ENCODE data around the gene TNNC2. TPM values are rescaled to one million over a fixed set of nuclear protein-coding genes. Genes with fewer than 3 reads are reported as not detected.
A peak's percentile ranks its signal among the peaks of the same experiment; 100 is the strongest.

The TNNC2 gene
- total and polyA plus RNA-seq, 9 of the 15 experiments (the other 6 are each of a cell fraction or from before 2014, with no cell fraction given), result not detected

DNA sequence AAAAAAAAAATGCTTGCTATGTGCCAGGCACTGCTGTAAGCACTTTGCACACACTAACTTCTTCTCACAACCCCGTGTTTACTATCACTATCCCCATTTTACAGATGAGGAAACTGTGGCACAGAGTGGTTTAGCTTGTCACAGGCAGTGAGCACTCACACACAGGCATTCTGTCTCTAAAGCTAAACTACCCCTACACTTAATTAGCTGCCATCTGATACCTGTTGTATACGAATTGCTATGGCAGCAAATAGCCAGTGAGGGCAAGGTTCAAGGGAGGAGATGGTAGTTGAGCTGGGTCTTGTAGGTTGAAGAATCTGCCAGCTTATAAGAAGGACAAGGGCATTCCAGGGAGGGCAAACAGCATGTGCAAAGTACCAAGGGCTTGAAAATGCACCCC, 5.2 kb downstream of the TNNC2 start:
- Histone ChIP-seq H3K27me3 (ENCODE audit: control insufficient read depth in 2 of 2, insufficient read depth in 2 of 2, low read length in 2 of 2) (peaks cover 0 to 4% of the 10 kb centered on the region in 2 experiments; a peak in 1 of 5 replicates), H4K20me1 (replicated peaks; ENCODE audit: control insufficient read depth, insufficient read depth, low read length) (no peaks in the 10 kb centered on the region), H2AFZ (ENCODE audit: low read depth, low read length) (no peak overlapping the region), H3K36me3 (ENCODE audit: control insufficient read depth, insufficient read depth, low read length) (no peaks in the 10 kb centered on the region), H3K4me2 (ENCODE audit: insufficient read depth, low read length) (no peak overlapping the region), H3K4me3 (no peak overlapping the region), H3K79me2 (ENCODE audit: control insufficient read depth, insufficient read depth, low read length) (no peaks in the 10 kb centered on the region), H3K9me1 (ENCODE audit: control insufficient read depth, insufficient read depth, low read length) (no peaks in the 10 kb centered on the region), H3K27ac (ENCODE audit: extremely low read depth, low read depth, low read length) (no peak overlapping the region), H3K4me1 (replicated peaks in 1 of 2; ENCODE audit: control insufficient read depth in 2 of 2, insufficient read depth in 2 of 2, low read length in 2 of 2) (peaks cover 13 to 42% of the 10 kb centered on the region in 2 experiments; a peak in 4 of 5 replicates), H3K9me3 (replicated peaks; ENCODE audit: control insufficient read depth, insufficient read depth, low read depth, low read length) (no peaks in the 10 kb centered on the region), H3K9ac (ENCODE audit: insufficient read depth in 1 of 2, low read depth in 2 of 2, low read length in 2 of 2) (no peak overlapping the region)
- ChIA-PET CTCF (ENCODE audit: low intra/inter-chr PET ratio) (no interaction called here), POLR2A (interaction anchor here (0.6 to 0.9 kb wide), 3 partner anchors 9 to 112 kb away, joined by 3 to 4 read pairs (median 3); partner anchors contain the start of gene SNX21)
- TF ChIP-seq BCOR (IDR thresholded peaks at IDR 0.05), result peak; percentile 28; the same call in 1 of the 2 replicates
- no peak for TF ChIP-seq FOXK1 (CRISPR knock-in tag; IDR thresholded peaks at IDR 0.05; ENCODE audit: borderline replicate concordance)
- TF ChIP-seq RBM25 (IDR thresholded peaks at IDR 0.05; ENCODE audit: low read depth, low read length, severe bottlenecking), result peak; percentile 75
- DNase-seq (ENCODE audit: extremely low read depth in 1 of 4, low spot score in 3 of 4) (no peak), FAIRE-seq (no peak), ATAC-seq (no peak)
- in situ Hi-C loops (cut with MboI) (no loop called here), intact Hi-C loops (cut with micrococcal nuclease) (no loop called here)
- BruUV-seq (replicated peaks), result no TSS peak
- 3% methylated on average over 2 of the region's 2 CpGs for WGBS (ENCODE audit: insufficient coverage, low coverage, missing lambda C conversion rate)

DNA sequence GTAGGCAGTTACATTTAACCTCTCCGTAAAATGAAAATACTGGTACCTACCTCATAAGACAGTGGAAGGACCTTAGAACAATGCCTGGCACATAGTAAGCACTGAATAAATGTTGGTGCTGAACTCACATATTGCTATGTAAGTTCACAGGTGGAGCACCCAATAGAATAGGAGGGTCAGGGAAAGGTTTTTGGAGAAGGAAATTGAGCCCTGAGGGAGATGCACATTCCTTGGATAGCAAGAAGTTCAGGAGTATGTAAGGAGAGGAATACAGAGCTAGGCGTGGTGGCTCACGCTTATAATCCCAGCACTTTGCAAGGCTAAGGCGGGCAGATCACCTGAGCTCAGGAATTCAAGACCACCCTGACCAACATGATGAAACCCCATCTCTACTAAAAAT, 7.6 kb downstream of the TNNC2 start:
- in situ Hi-C loops (cut with MboI), result no loop called here
- peaks cover 0 to 31% of the 10 kb centered on the region in 2 experiments; a peak in 3 of 5 replicates for H3K4me1 ChIP-seq (replicated peaks in 1 of 2; ENCODE audit: control insufficient read depth in 2 of 2, insufficient read depth in 2 of 2, low read length in 2 of 2)

More for the DNA sequence above, 7.6 kb downstream of the TNNC2 start:
- no peaks in the 10 kb centered on the region for H3K9me1 ChIP-seq (ENCODE audit: control insufficient read depth, insufficient read depth, low read length)
- DNase-seq (ENCODE audit: extremely low read depth in 1 of 4, low spot score in 3 of 4), result no peak
- H3K27ac ChIP-seq (ENCODE audit: extremely low read depth, low read depth, low read length), result no peak overlapping the region
- no peak for TF ChIP-seq EP300 (IDR thresholded peaks at IDR 0.05; ENCODE audit: low read length)
- no peak for TF ChIP-seq PURB (CRISPR knock-in tag; IDR thresholded peaks at IDR 0.05; ENCODE audit: low read depth)
- TF ChIP-seq C11orf30 (IDR thresholded peaks at IDR 0.05; ENCODE audit: low read depth), result no peak
- no peak for TF ChIP-seq JUND (IDR thresholded peaks at IDR 0.05; ENCODE audit: borderline replicate concordance, low read depth, low read length)
- no peak for TF ChIP-seq JUND (tag; IDR thresholded peaks at IDR 0.05; ENCODE audit: borderline replicate concordance, low read depth, low read length)
- no peak for TF ChIP-seq PML (IDR thresholded peaks at IDR 0.05; ENCODE audit: low read length)
- intact Hi-C loops (cut with micrococcal nuclease), result no loop called here
- H2AFZ ChIP-seq (ENCODE audit: low read depth, low read length), result no peak overlapping the region
- no peak overlapping the region for H3K9ac ChIP-seq (ENCODE audit: insufficient read depth in 1 of 2, low read depth in 2 of 2, low read length in 2 of 2)
- H3K4me2 ChIP-seq (ENCODE audit: insufficient read depth, low read length), result no peak overlapping the region
- no peaks in the 10 kb centered on the region for H3K9me3 ChIP-seq (replicated peaks; ENCODE audit: control insufficient read depth, insufficient read depth, low read depth, low read length)
- no TSS peak for BruUV-seq (replicated peaks)
- ChIA-PET POLR2A (interaction anchor here (0.8 kb wide), 1 partner anchor 19 kb away, joined by 3 read pairs; no protein-coding TSS in a partner anchor), CTCF (ENCODE audit: low intra/inter-chr PET ratio) (no interaction called here)
- FAIRE-seq, result no peak
- H3K36me3 ChIP-seq (ENCODE audit: control insufficient read depth, insufficient read depth, low read length), result no peaks in the 10 kb centered on the region
- H4K20me1 ChIP-seq (replicated peaks; ENCODE audit: control insufficient read depth, insufficient read depth, low read length), result no peaks in the 10 kb centered on the region
- H3K4me3 ChIP-seq, result no peak overlapping the region
- no peak for ATAC-seq
- WGBS (ENCODE audit: insufficient coverage, low coverage, missing lambda C conversion rate), result 65% methylated on average over 4 of the region's 4 CpGs
- H3K27me3 ChIP-seq (ENCODE audit: control insufficient read depth in 2 of 2, insufficient read depth in 2 of 2, low read length in 2 of 2), result peaks cover 0 to 4% of the 10 kb centered on the region in 2 experiments; a peak in 1 of 5 replicates
- no peaks in the 10 kb centered on the region for H3K79me2 ChIP-seq (ENCODE audit: control insufficient read depth, insufficient read depth, low read length)

All from K562 (cell line).